Lower leg skin (tissue), 4 donors: ENCODE results near the gene SBF1. TPM values are rescaled to one million over a fixed set of nuclear protein-coding genes. Genes with fewer than 3 reads are reported as not detected.
"Not testable (repeated sequence)": the region's sequence is repeated elsewhere in the genome, so short reads cannot be mapped to it uniquely, and the experiment has no call there.

Source experiments
- DNase-seq, 2 donors: peaks; one replicate each; pipeline ENCODE4 v3.0.0-alpha.2; 2019; ENCODE audit warnings: low spot score in 2 of 2
- H3K4me3 ChIP-seq: fragments of 200-600 bp; sonication (generic); 2 replicates; pipeline ENCODE4 v1.5.1; 2017; ENCODE audit warnings: mild to moderate bottlenecking, low read depth; ENCODE audit not compliant: poor library complexity, severe bottlenecking
- POLR2A ChIP-seq, 2 donors: fragments of 450-650 bp; IDR thresholded peaks; one replicate each; pipeline ENCODE4 v1.6.1; 2016 to 2017; ENCODE audit warnings: antibody characterized with exemption in 2 of 2, mild to moderate bottlenecking in 1 of 2, moderate library complexity in 1 of 2
- WGBS, 2 donors: methylation state at CpG; one replicate each; pipeline ENCODE4 v1.1.5; 2018; 5-methylcytosine and 5-hydroxymethylcytosine counted together
- intact Hi-C: fragments of 100-400 bp; cut with DNase I; formaldehyde crosslinking; loops from one replicate; pipeline ENCODE4 v1.15.0; 2023; ENCODE audit warnings: low total_unique reads
- total RNA-seq, 4 donors: library from RNA; depleted of rRNA; stranded (reverse); fragments of >200 nt; gene quantifications; one replicate each; pipeline ENCODE4 v1.1.0, GENCODE V29; 2016
- TF ChIP-seq, protein P1 (sequence below), 3 donors: fragments of 450-650 bp; IDR thresholded peaks; one replicate each; pipeline ENCODE4 v1.5.1; 2016; ENCODE audit warnings: antibody characterized with exemption in 3 of 3, mild to moderate bottlenecking in 3 of 3, moderate library complexity in 2 of 3

Gene SBF1
- total RNA-seq, 4 donors from 2014 or later: 70.8 to 123 (median 87.2) TPM

DNA sequence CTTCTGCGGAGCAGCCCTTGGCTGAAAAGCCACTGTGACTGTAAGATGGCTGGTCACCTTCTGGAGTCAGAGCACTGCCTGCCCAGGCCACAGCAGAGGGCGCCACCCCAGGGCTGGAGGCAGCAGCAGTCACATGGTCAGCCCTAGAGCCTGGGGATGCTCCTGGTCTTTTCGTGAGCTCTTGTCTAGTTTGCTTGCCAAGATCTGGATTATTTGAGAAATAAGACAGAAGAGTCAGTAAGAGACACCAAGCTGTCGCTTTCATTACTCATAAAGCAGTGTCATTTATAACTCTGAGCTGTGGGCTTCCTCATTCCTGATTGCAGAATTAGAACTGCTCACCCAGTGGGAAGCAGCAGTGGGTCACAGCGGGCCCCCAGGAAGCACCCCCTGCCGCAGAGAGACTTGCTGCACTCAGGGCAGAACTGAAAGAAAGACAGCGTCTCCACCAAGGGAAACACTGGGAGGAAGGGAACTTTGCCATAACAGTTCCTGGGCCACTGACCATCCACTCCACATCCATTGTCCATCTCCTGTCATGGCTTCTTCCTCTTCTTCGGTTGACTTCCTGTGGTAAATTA, 75.0 kb downstream of the SBF1 start:
- intact Hi-C loops: no loop called here

DNA sequence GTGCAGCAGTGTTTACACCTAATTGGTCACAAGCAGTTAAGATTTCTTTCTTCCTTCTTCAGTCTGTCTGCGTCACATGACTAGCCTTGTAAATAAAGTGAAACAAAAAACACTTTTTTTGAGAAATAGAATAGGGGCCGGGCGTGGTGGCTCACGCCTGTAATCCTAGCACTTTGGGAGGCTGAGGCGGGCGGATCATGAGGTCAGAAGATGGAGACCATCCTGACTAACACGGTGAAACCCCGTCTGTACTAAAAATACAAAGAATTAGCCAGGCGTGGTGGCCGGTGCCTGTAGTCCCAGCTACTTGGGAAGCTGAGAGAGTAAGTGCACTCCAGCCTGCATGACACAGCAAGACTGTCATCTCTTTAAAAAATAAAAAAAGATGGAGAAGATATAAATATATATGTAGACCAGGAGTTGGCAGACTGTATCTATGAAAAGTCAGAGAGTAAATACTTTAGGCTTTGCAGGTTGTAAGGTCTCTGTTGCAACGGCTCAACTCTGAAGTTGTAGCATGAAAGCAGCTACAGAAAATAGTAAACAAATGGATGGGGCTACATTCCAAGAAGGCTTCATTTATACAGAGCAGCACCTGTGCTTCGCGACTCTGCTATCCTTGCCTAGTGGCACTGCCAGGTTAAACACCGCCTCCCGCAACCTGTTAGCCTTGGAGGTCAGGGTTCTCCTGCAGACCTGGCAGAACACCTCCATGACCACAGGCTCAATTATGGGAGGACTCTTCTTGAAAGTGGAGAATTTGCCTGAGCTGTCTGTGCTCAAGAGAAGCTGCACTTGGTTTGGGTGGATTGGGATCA, 75.8 kb downstream of the SBF1 start:
- H3K4me3 ChIP-seq: no peak overlapping the region
- intact Hi-C loops: no loop called here
- whole genome bisulfite sequencing, 2 donors: 74 to 83% methylated on average over 15 of the region's 15 CpGs
- TF ChIP-seq POLR2A (IDR thresholded peaks at IDR 0.05): no peak
- TF ChIP-seq, protein P1, sequence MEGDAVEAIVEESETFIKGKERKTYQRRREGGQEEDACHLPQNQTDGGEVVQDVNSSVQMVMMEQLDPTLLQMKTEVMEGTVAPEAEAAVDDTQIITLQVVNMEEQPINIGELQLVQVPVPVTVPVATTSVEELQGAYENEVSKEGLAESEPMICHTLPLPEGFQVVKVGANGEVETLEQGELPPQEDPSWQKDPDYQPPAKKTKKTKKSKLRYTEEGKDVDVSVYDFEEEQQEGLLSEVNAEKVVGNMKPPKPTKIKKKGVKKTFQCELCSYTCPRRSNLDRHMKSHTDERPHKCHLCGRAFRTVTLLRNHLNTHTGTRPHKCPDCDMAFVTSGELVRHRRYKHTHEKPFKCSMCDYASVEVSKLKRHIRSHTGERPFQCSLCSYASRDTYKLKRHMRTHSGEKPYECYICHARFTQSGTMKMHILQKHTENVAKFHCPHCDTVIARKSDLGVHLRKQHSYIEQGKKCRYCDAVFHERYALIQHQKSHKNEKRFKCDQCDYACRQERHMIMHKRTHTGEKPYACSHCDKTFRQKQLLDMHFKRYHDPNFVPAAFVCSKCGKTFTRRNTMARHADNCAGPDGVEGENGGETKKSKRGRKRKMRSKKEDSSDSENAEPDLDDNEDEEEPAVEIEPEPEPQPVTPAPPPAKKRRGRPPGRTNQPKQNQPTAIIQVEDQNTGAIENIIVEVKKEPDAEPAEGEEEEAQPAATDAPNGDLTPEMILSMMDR (IDR thresholded peaks at IDR 0.05): no peak
- no peak for DNase-seq

More for the DNA sequence above, 75.0 kb downstream of the SBF1 start:
- DNase-seq: no peak
- H3K4me3 ChIP-seq: no peak overlapping the region
- TF ChIP-seq, protein P1 (IDR thresholded peaks at IDR 0.05): no peak
- TF ChIP-seq POLR2A (IDR thresholded peaks at IDR 0.05): no peak
- 74 to 77% methylated on average over 8 of the region's 8 CpGs for WGBS, 2 donors

DNA sequence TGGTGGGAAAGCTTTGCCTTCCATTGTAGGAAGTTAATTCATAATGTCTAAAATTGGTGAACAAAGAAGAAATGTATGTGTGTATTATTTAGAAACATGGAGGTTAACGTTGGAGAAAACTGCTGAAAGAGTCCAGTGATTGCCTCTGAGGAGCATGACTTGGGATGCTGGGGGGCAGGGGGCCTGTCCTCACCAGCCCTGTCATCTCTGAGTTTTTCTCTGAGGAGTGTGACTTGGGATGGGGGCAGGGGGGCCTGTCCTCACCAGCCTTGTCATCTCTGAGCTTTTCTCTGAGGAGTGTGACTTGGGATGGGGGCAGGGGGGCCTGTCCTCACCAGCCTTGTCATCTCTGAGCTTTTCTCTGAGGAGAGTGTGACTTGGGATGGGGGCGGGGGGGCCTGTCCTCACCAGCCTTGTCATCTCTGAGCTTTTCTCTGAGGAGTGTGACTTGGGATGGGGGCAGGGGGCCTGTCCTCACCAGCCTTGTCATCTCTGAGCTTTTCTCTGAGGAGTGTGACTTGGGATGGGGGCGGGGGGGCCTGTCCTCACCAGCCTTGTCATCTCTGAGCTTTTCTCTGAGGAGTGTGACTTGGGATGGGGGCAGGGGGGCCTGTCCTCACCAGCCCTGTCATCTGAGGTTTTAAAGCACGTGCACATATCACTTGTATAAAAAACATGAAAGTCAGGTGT, 77.3 kb downstream of the SBF1 start:
- WGBS, 2 donors: 74 to 81% methylated on average over 3 of the region's 4 CpGs
- intact Hi-C loops, DNase-seq, H3K4me3 ChIP-seq: not testable (repeated sequence)

DNA sequence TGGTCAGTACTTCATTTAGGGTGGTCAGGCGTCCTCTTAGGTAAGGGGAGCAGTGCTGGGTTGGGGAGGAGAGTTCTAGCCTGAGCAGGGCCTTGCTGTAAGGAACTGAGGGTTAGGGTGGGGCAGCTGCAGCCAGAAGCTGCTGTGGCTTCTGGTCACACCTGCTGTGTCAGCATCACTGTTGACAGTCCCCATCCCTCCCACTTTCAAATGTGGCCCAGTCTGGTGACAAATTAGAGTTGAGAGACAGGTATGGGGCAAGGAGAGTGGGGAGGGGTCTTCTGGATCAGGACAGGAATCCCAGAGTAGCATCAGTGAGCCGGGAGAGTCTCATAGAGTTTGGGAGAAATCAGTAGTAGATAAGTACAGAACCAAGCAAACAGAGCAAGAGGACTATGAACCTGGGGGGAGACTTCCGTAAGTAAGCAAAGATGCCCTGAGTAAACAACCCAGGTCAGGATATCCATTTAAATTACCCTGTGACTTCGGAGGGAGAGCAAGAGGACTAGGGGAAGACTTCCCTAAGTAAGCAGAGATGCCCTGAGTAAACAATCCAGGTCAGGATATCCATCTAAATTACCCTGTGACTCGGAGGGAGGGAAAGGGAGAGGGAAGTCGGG, 78.0 kb downstream of the SBF1 start:
- intact Hi-C loops: no loop called here
- no peak for DNase-seq
- TF ChIP-seq, protein P1 (IDR thresholded peaks at IDR 0.05): no peak
- H3K4me3 ChIP-seq: no peak overlapping the region
- 77 to 83% methylated on average over 6 of the region's 6 CpGs for WGBS, 2 donors

Other genes with a start within 250 kb of the SBF1 start
- 10 to 100 TPM; 37.1 to 67.0 (median 52.5) TPM for gene TUBGCP6, start 230.0 kb downstream of the SBF1 start, total RNA-seq
- gene HDAC10, start 223.8 kb downstream of the SBF1 start, total RNA-seq: 10 to 100 TPM; 36.4 to 60.7 (median 45.7) TPM
- gene MAPK12, start 213.4 kb downstream of the SBF1 start, total RNA-seq: 1 to 10 TPM in 3 of 4 donors, under 1 TPM in 1; 0.99 to 3.5 (median 1.8) TPM
- 1 to 10 TPM in 3 of 4 donors, under 1 TPM in 1; 0.65 to 8.1 (median 2.9) TPM for gene MAPK11, start 204.7 kb downstream of the SBF1 start, total RNA-seq
- gene PLXNB2, start 167.4 kb downstream of the SBF1 start, total RNA-seq: 100 to 1,000 TPM; 105 to 199 (median 155) TPM
- gene DENND6B, start 148.0 kb downstream of the SBF1 start, total RNA-seq: 1 to 10 TPM in 3 of 4 donors, under 1 TPM in 1; 0.97 to 8.8 (median 6.5) TPM
- 10 to 100 TPM; 32.0 to 56.3 (median 50.9) TPM for gene PPP6R2, start 131.7 kb downstream of the SBF1 start, total RNA-seq
- gene ADM2, start 6.5 kb upstream of the SBF1 start, total RNA-seq: under 1 TPM in 3 of 4 donors, not detected in 1; 0.19 to 0.56 (median 0.52) TPM
- not detected for gene MIOX, start 11.8 kb upstream of the SBF1 start, total RNA-seq
- 10 to 100 TPM; 34.8 to 47.2 (median 38.8) TPM for gene LMF2, start 32.7 kb upstream of the SBF1 start, total RNA-seq
- 10 to 100 TPM; 40.7 to 54.3 (median 41.5) TPM for gene NCAPH2, start 33.2 kb upstream of the SBF1 start, total RNA-seq
- 1 to 10 TPM; 1.5 to 9.4 (median 4.4) TPM for gene SCO2, start 50.6 kb upstream of the SBF1 start, total RNA-seq
- gene TYMP, start 55.0 kb upstream of the SBF1 start, total RNA-seq: 10 to 100 TPM; 23.6 to 63.3 (median 33.5) TPM
- under 1 TPM in 2 of 4 donors, not detected in 2; 0.07 to 0.10 TPM for gene KLHDC7B, start 70.9 kb upstream of the SBF1 start, total RNA-seq
- gene SYCE3, start 87.9 kb upstream of the SBF1 start, total RNA-seq: not detected
- 10 to 100 TPM in 1 of 4 donors, 1 to 10 TPM in 3; 4.7 to 12.0 (median 6.8) TPM for gene CPT1B, start 103.4 kb upstream of the SBF1 start, total RNA-seq
- 10 to 100 TPM; 47.0 to 71.3 (median 66.4) TPM for gene CHKB, start 107.8 kb upstream of the SBF1 start, total RNA-seq
- 1 to 10 TPM; 2.1 to 5.4 (median 3.6) TPM for gene MAPK8IP2, start 125.8 kb upstream of the SBF1 start, total RNA-seq
- 10 to 100 TPM; 23.3 to 51.8 (median 30.4) TPM for gene ARSA, start 153.1 kb upstream of the SBF1 start, total RNA-seq
- 1 to 10 TPM; 4.0 to 8.9 (median 6.8) TPM for gene SHANK3, start 197.8 kb upstream of the SBF1 start, total RNA-seq